Measurements from ENCODE around the gene CELSR2. TPM values are rescaled to one million over a fixed set of nuclear protein-coding genes. Genes with fewer than 3 reads are reported as not detected.

Gene CELSR2
- total and polyA plus RNA-seq, 2 experiments from 2014 or later: 11.2 to 35.1 TPM

GRCh38 chr1:109266965-109267364 is 17.6 kb downstream of the CELSR2 start:
- Histone ChIP-seq H3K36me3 (ENCODE audit: insufficient read depth) (no peaks in the 10 kb centered on the region), H2AFZ (no peak overlapping the region), H3K27me3 (ENCODE audit: insufficient read depth) (no peaks in the 10 kb centered on the region), H3K79me2 (replicated peaks; ENCODE audit: insufficient read depth) (no peaks in the 10 kb centered on the region), H3K4me3 (no peak overlapping the region), H3F3A (replicated peaks; ENCODE audit: low read depth) (0 out of 2 replicates have a peak, but pooled peaks cover 5% of the 10 kb centered on the region), H3K9me2 (ENCODE audit: insufficient read depth) (no peaks in the 10 kb centered on the region), H3K4me1 (ENCODE audit: insufficient read depth) (no peaks in the 10 kb centered on the region), H3K27ac (ENCODE audit: low read depth) (no peak overlapping the region), H3K4me2 (no peak overlapping the region), H4K20me1 (replicated peaks; ENCODE audit: insufficient read depth) (no peaks in the 10 kb centered on the region)
- ATAC-seq (no peak), DNase-seq (ENCODE audit: low spot score) (no peak)
- Mint-ChIP-seq H3K36me3 (ENCODE audit: low read depth) (peaks cover 19% of the 10 kb centered on the region), H3K9me3 (no peaks in the 10 kb centered on the region; the same call in 1 of the 3 replicates), H3K4me3 (no peak overlapping the region), H3K27me3 (ENCODE audit: insufficient read depth, low read depth, poor library complexity) (peaks cover 12% of the 10 kb centered on the region), H3K4me1 (peaks cover 3% of the 10 kb centered on the region; the same call in 1 of the 3 replicates), H3K27ac (no peak overlapping the region)
- TF ChIP-seq EZH2 (IDR thresholded peaks at IDR 0.05; ENCODE audit: low read depth, unreplicated experiment) (no peak), ZNF462 (CRISPR knock-in tag; IDR thresholded peaks at IDR 0.05) (no peak), CREB1 (CRISPR knock-in tag; IDR thresholded peaks at IDR 0.05; ENCODE audit: low read depth) (no peak), POLR2AphosphoS5 (IDR thresholded peaks at IDR 0.05; ENCODE audit: low read depth) (no peak), ZNF331 (CRISPR knock-in tag; IDR thresholded peaks at IDR 0.05; ENCODE audit: low read depth) (no peak), ZNF114 (CRISPR knock-in tag; IDR thresholded peaks at IDR 0.05) (no peak), ETS1 (IDR thresholded peaks at IDR 0.05) (no peak), JUNB (IDR thresholded peaks at IDR 0.05; ENCODE audit: unreplicated experiment) (no peak), NANOG (IDR thresholded peaks at IDR 0.05; ENCODE audit: borderline replicate concordance) (no peak)
